HG03064 (cell line): ENCODE data around the gene SECISBP2.

Experiments used
- ATAC-seq: cut with Tn5 transposase; IDR thresholded peaks from one replicate; pipeline ENCODE4 v1.9.1; 2021; ENCODE audit warnings: low read depth; ENCODE audit not compliant: unreplicated experiment

SECISBP2 gene

DNA sequence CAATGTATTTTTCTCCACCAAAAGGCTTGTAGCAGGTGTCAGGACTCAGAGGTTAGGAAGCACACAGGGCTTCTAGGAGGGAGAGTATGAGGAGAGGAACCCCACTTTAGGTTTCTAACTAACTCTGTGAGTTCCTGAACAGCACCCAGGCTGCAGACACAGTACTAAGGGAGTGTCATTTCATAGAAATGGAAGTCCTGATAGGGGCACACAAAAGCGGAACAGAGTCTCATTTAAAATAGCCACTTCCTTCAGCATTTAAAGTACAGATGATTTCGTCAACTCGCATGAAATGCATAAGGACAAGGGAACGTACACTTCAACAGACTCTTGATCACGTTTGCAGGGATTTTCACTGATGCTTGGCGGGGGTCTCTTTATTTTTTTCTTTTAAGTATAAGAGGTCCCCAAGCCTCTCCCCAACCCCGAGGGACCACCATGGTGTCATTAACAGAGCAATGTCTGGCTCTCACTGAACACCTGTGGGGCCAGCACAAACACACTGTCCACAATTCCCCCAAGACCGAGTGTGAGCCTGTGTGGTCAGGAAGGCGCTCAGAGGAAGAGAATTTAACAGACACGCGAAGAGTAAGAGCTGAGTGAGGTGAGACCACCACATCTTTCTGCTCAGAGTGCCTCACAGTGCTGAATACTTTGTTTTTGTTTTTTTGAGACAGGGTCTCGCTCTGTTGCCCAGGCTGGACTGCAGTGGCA, 82.3 kb downstream of the SECISBP2 start:
- peak; percentile 80 for ATAC-seq

DNA sequence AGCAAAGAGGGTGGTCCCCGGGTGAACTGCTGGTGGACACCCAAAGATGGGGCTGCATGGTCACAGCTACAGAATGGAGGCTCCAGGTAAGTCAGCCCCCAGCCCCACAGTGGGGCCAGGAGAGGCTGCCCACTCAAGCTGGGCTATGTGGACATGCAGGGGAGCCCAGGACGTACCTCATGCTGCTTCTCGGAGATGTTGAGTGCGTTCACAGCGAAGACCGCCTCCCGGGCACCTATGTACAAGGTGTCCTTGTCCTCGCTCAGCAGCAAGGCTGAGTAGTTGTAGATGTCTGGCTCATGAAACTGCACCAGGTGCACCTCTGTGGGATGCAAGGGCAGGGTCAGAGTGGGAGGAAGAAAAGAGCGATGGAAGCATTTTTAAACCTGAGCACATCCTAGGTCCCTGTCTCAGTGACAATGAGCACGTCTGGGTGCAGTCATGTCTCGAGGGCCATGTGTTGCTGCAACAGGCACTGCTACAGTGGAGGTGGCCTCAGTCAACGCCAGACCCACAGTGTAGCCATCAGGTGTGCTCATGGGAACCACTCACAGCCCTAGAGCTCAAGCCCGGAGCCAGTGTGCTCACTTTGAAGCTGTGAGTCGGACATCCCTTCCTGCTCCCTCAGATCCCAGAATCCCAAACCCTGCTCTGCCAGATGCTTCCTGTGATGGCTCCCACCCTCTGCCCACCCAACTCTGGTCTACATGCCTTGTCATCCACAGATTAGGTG, 84.6 kb downstream of the SECISBP2 start:
- ATAC-seq, result no peak

- no peak for ATAC-seq
These were observed 85.8 kb downstream of the SECISBP2 start for GRCh38 chr9:89404074-89404473.

DNA sequence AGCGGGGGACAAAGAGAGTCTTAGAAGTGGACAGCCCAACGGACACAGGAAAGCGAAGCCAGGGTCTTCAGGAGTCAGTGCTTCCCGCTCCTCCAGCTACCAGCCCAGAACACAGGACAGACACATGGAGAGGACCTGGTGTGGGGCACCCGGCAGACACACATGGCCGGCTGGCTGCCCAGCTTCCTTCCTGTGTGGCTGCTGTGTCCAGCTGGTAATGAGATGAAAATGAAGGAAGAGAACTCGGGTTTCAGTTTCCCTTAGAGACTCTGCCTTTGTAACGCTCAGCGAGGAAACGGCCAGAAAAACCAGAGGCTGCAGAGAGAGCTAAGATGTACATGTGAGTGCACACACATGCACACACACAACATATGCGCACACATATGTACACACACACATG, 87.5 kb downstream of the SECISBP2 start:
- peak; percentile 52 for ATAC-seq

GRCh38 chr9:89407070-89407469, 88.8 kb downstream of the SECISBP2 start:
- no peak for ATAC-seq

DNA sequence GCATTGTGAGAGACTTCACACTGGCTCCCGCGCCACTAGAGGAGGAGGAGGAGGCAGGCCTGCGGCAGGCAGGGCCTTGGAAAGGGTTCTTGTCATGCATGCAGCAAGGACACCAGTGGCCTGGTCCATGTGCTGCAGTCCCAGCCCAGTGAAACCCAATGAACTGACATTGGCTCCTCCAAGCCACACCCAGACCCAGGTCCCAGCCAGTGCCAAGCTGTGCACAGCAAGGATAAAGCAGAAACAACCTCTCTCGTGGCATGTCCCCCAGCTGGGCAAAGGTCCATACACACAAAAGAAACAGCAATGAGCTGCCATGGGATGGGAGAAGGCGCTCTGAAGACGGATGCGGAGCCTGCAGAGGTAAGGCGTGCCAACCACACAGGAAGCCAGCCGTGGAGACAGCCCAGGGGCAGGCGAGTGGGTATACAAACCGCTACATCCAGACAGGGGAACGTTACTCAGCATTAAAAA, 90.4 kb downstream of the SECISBP2 start:
- no peak for ATAC-seq
